SW480 (cell line): ENCODE results near the gene ARHGAP12.
"Not testable (repeated sequence)": the region's sequence is repeated elsewhere in the genome, so short reads cannot be mapped to it uniquely, and the experiment has no call there.

Source experiments
- DNase-seq: peaks from one replicate; pipeline ENCODE4 v3.0.0-alpha.2; 2016; ENCODE audit warnings: low spot score

ARHGAP12 gene

DNA sequence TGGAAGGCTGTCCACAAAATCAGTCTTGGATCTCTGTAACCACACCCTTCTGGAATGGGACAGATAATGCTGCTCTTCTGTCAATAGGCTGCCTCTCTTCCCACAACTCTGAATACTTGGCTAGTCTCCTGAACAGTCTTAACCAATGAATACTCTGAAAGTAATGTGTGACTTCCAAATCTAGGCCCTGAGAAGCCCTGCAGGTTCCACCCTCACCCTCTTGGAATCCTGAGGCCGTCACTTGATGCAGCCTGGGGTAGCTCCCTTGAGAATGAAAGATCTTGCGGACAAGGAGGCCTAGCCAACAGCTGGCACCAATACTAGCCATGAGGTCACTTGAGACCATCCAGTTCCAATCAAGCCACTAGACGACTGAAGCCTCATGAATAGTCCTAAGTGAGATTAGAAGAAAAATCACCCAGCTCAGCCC is 109.2 kb downstream of the ARHGAP12 start:
- DNase-seq, result no peak

DNA sequence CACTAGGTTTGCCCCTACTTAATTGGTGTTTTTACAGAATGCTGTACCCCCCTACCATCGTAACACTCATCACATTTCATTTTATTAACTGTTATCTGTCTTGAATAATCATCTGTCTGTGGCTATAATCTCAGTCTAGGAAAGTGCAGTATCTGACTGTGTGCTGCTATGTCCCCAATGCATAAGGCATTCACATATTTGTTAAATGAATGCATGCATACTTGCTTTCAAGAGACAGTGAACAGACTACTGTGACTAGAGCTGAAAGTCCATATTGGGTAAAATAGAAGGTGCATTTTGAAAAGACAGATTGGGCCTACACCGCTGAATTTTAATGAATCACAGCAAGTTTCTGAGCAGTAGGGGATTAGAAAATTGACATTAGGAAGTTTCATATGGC is 112.3 kb downstream of the ARHGAP12 start:
- no peak for DNase-seq

DNA sequence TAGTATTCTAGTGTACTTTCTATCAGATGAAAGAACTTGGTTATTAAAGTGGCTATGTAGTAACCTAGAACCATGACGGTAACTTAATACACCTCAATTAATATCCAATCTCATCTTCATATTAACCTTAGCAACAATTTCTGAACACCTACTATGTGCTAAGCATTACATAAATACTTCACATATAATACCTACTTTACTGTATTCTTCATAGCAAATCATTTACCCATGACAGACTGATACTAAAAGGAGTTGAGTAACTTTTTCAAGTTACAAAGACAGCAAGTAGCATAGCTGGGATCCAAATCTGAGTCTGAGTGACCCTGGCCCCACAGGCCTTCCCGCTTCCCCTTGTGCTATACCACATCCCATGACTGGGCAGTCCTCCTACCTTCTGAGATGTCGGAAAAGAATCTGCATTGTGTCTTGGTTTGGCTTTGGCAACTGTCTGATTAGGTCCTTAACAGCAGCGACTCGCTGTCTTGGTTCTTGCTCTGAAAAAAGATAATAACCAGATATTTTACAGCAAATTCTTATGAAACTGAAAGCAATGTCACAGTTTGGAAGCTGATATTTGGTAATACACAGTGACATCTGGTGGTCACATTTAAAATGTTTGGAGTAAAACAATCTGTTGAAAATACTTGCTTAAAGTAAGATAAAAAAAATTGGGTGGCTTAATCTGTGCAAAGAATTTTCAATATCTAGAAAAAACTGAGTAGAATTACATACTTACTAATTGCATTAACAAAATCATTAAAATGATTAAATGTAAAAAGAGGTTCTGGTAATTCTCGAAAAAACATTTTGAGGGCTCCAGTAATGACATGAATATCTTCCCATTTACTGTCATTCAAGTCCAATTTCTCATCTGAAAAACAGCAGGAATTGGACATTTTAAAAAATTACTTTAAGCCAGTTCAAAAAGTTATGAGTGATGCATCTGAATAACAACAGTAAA is 120.1 kb downstream of the ARHGAP12 start:
- peak; percentile 21 for DNase-seq

DNA sequence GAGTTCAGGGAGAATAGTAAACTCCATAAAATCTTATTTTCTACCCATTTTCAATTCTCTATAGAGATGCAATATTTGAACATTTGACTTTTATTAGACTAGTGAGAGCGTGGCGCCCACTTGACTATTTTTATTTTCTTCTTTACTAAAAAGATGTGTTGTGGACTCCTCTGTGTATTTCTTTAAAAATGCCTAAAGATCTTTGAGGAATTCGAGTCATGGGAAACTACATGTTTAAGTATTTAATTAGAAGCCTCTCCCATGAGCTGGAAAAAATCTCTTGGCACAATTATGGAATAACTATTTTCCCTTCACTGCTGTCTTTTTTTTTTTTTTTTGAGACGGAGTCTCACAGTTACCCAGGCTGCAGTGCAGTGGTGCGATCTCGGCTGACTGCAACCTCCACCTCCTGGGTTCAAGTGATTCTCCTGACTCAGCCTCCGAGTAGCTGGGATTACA is 124.2 kb downstream of the ARHGAP12 start:
- no peak for DNase-seq

DNA sequence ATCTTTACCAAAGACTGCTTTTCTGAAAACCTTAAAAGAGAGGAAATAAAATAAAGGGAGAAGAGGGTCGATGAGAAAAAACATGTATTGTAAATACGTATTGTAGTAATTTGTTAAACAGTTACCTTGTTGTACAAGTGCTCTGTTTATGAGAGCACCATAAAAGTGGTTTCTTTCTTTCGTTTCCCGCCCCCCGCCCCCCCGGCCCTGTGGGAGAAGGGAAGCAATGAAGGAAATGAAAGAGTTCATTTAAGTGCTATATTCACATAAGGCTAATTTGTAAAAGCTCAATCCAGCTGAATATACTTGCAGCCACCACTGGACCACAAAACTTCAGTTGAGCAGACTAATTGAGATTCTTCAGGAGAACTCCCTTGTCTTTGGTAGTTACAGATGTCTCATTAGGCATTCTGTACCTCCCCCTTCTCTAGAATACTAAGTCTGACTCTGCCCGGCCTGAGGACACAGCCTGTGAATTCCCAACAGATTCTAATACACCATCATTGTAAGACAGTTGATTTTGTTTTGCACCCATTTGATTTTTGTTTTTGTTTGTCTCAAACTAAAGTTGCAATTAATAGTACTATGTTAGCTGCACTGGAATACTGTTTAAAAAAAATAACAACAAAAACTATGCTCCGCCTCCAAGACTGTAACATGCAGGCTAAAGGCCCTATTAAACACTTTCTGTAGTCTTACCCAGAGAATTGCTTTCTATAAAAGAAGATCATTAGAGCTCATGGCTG is 124.9 kb downstream of the ARHGAP12 start:
- DNase-seq, result no peak

DNA sequence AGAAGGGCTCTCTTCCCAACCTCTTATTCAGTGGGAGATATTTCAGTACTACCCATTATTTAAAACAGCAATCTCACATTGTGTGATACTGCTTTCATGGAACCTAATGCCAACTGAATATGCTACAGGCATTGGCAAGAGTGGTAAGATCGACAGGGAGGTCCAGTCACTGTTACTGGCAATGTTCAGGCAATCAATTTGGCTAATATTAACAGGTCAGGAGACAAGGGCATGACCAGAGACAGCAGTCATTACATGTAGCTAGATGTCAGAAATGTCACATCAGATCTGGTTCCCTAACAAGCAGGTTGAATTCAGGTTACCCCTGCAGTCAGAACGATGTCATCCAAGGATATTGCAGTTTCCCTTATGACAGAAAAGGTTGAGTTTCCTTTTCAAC is 129.4 kb downstream of the ARHGAP12 start:
- no peak for DNase-seq

DNA sequence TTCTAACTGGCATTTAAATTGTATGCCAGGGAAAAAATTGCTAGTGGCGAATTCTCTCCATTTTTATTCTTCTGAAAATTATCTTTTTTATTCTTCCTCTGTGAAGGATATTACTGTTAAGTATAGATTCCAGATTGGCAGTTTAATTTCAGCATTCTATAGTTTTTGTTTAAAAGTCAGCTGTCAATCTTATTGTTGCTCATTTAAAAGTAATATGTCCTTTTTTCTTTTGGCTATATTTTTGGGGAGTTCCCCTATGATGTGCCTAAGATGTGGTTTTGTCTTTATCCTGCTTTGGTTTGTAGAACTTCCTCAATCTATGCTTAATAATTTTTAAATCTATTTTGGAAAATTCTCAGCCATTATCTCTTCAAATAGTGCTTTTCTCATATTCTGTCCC is 135.9 kb downstream of the ARHGAP12 start:
- no peak for DNase-seq

DNA sequence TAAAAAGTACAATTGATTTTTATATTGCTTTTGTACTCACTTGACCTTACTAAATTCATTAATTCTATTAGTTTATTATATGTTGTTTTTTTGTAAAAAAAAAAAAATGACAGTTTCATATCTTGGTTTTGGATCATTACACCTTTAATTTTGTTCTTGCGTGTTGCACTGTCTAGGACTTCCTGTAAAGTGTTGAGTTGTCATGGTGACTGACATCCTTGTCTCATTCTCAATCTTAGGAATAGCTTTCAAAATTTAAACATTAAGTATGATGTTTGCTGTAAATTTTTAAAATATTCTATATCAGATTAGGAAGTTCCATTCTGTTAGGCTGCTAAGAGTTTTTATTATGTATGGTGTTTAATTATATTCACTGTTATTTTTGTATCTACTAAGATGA is 139.1 kb downstream of the ARHGAP12 start:
- DNase-seq, result no peak

DNA sequence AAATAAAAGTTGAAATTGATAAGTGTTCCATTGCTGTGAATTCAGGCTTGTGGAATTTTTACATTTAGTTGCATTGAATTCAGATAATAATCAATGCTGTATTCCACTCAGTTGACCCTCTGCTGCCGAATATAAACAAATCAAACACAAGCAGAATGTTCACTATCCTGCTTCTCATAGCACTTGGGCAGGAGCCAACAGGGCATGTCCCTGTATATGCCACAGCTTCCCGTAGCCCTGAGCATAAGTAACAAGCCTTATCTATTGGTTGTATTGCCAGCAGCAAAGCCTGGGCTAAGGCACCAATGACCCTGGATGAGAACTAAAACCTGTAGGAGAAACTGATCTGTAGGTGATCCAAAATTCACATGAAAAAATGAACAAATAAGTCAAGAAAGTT is 145.9 kb downstream of the ARHGAP12 start:
- no peak for DNase-seq

DNA sequence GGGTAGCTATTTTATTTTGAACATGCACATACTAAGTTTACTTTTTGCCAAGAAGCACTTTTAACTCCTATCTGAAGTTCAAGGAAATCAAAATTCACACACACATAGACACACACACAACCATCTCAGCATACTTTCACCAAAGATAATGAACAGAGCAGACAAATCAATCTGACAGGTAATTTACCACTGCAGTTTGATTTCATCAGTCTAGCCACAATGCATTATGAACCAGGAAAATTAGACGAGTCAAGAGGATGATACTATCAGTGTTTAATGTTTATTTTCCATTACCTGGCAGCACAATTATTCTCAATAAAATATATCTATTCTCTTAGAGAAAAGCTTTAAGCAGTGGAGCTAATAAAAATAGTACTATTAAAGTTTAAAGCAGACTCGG is 147.9 kb downstream of the ARHGAP12 start:
- DNase-seq, result no peak

DNA sequence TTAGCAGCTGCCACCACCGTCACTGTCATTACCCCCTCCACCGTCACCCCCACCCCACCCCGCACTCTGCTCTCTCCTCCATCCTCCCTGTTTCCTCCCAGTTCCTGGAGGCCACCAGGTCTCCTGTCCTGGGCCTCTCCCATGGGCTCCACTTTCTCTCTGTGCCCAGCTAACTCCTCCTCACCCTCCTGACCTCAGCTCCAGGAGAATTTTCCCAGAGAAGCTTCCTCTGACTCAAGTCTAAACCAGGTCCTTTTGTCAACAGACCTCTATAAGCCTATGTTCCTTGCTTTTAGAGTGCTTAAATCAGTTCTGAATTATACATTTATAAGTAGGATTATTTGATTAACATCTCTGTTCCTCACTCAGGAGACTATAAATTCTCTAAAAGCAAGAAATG is 150.0 kb downstream of the ARHGAP12 start:
- DNase-seq, result no peak

DNA sequence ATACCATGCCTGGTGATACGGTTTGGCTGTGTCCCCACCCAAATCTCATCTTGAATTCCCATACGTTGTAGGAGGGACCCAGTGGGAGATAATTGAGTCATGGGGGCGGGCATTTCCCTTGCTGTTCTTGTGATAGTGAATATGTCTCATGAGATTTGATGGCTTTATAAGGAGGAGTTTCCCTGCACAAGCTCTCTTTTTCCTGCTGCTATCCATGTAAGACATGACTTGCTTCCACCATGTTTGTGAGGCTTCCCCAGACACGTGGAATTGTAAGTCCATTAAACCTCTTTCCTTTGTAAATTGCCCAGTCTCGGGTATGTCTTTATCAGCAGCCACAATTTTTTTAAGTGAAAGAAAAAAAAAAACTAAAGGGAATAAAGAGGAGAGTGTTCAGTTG is 152.5 kb downstream of the ARHGAP12 start:
- DNase-seq, result no peak

DNA sequence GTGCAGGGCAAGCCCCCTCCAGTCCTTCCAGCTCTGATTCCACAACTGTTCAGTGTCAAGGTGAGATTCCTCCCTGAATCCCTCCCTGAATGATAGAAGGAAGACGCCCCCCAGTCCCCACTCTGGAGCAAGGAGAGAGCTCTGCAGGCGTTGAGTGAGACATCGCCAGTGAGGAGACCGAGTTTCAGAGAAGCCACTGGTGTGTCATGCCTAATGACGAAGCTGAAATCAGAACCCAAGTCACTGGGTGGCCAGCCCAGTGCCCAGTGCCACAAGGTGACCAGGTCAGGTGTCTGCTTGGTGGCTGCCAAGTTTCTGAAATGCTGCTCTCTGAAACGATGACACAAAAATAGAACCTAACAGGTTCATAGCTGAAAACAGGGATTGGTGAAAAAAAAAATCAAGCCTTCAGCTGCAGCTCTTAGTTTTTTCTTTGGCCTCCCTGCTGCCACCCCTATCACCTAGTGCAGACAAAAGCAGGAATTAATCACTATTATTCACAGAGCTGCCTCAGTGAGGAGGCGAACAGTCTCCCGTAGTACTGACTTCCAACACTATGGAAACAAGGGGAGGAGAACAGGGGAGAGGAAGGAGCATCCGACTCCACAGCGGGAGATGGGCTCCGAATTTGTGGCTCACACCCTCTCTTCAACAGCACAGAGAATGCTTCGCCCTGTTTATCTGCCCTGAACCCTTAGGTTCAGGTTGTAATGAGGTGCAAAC is 153.5 kb downstream of the ARHGAP12 start:
- no peak for DNase-seq

DNA sequence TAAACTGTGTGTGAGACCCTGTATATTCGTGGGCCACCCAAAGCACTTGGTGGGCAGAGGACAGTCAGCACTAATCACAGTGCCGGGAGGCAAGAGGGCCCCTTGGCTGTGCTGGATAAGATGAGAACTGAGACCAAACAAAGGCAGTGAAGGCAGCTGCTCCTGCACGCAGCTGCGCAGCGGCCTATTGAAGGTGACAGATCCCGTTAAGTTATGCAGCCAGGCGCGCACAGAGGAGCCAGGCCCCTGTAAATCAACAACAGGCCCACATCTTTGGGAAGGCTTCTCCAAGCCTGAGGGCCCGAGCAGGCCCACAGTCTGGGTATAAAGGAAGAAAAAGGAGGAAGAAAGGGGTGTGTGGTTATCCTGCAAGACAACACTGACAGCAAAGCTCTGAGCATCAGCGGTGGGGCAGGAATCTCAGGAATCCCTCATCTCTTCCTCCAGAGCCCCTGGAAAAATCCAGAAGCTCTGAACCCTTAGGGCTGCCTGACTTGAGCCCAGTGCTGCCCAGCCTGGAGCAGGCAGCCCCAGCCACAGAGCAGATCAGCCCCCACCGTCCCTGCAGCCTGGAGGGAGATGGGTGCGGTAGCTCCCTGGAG is 154.2 kb downstream of the ARHGAP12 start:
- no peak for DNase-seq

DNA sequence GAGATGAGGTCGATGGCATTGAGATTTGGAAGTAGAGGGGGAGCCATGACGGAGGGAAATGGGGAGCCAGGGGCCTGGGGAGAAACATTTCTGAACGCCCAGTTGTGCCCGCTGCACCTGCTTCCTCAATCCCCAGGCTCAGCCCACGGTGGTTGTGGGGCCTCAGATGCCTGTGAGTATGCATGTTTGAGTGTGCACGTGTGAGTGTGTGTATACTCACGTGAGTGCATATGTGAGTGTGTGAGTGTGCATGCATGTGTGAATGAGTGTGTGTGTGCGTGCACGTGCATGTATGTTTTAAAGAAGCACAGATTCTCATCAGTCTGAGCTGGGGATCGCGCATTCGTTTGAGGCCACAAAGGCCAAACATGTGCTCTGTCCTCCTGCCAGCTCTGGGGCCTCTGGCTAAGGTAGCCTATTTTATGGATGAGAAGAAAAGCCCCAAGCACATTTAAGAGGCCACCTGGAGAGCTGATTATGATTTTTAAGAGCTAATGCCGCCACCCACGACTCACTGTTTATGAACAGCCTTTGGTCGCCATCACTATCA is 154.8 kb downstream of the ARHGAP12 start:
- no peak for DNase-seq

DNA sequence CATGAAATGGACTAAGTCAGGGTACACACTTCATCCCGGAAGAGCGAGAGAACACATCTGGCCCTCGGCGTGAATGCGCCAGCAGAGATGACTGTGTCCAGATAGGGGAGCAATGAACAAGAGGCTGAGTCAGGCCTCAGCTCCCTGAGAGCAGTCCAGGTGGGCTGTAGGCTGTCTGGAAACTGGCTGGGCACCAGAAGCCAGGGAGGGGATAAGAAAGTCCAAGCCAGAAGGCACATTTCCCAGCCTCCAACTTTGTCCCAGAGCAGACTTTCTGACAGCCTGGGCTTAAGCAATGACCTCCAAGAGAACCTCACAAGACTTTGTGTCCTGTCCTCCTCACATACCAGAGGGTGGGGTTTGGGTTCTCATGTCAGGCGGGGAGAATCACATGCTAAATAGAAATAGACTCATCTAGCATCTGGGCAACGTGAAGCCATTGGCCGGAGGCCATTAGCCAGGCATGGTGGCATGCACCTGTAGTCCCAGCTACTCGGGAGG is 157.2 kb downstream of the ARHGAP12 start:
- DNase-seq, result no peak

DNA sequence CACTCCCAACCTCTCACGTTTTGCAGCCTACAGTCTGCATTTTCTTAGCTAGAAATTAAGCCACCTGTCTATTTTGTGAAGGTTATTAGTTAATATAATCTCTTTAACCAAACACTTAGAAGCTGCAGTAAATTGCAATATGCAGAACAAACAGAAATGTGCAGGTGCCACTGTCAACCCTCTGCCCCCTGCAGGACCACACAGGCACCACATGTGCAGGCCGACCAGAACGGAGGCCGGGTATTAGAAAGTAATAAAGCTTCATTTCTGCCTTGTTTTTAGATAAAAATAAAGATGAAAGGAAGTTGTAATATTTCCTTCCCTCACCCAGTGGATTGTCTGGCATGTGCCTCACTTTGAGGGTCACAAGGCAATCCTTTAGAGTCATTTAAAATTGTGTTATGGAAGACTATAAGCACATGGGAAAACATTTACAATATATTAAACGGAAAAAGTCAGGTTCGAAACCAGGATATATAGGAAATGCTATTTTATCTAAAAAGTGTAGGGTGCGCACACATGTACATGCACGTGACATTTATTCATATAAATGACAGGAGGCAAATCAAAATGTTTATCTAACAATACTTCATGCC is 158.2 kb downstream of the ARHGAP12 start:
- DNase-seq, result no peak

DNA sequence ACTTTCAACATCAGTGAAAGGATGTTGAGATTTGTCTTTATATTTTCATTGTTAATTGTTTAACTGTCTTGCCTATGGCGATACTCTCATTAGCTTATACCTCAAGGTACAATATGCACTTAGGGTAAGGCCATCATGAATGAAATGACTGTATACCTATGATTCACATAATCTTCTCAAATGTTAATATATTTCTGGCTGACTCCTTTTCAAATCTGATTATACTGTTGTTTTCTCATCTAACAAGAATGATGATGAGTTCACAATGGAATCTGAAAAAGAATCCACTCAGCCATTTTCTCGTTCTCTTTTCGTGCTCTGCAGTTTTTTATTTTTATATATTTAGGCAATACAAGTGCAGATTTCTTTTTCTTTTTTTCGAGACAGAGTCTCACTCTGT is 159.1 kb downstream of the ARHGAP12 start:
- DNase-seq, result no peak

DNA sequence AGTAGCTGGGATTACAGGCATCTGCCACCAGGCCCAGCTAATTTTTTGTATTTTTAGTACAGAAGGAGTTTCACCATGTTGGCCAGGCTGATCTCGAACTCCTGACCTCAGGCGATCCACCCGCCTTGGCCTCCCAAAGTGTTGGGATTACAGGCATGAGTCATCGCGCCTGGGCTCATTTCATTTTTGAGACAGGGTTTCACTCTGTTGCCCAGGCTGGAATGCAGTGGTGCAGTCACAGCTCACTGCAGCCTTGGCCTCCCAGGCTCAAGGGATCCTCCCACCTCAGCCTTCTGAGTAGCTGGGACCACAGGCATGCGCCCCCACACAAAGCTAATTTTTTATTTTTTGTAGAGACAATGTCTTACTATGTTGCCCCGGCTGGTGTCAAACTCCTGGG is 159.7 kb downstream of the ARHGAP12 start:
- not testable (repeated sequence) for DNase-seq

DNA sequence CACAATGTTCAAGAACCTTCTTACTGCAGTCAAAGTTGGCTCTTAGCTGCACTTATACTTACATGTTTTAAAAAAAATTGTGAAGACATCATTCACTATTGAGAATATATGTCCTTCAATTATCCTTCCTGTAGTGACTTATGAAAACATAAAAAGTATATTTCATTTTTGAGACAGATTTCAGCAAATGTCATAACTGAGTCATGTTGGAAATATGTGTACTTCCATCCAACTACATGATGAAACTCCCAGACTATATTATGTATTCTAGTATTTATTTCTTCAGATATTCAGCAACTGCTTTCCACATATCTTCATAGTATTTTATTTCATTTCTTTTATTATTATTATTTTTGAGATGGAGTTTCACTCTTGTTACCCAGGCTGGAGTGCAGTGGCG is 160.2 kb downstream of the ARHGAP12 start:
- no peak for DNase-seq

DNA sequence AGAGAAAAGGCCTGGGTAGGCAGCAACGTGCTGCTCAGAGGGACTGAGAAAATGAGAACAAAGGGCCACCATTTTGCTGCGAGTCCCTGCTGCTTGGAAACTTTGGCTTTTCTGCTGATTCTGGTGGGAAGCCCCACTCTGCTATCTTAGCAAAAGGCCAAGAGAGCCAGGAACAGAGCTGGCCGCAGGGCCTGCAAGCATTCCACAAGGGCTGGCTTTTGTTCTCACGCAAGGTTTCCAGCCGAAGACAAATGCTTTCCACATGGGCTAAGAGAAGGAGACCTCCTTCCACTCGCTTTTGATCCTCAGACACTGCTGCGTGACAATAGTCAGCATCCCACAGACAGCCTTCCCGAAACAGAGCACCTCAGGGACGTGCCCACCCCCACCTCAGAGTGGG is 163.1 kb downstream of the ARHGAP12 start:
- no peak for DNase-seq
